Trophoblast cell (in vitro differentiated cells and primary cell): Measurements from ENCODE around the gene ANO8.

ENCODE experiments used
- DNase-seq, 2 donors: peaks; one replicate each; pipeline ENCODE4 v3.0.0-alpha.2; 2016
- H2AFZ ChIP-seq: 2 replicates; pipeline ENCODE4 v1.6.1; 2013; ENCODE audit warnings: low read length, moderate library complexity, mild to moderate bottlenecking; ENCODE audit not compliant: insufficient read depth, poor library complexity
- H2AK5ac ChIP-seq: 2 replicates; pipeline ENCODE4 v1.6.1; 2013; ENCODE audit warnings: mild to moderate bottlenecking, low read length
- H2BK120ac ChIP-seq: 2 replicates; pipeline ENCODE4 v1.6.1; 2013; ENCODE audit warnings: low read length, mild to moderate bottlenecking, moderate library complexity; ENCODE audit not compliant: insufficient read depth, poor library complexity
- H2BK12ac ChIP-seq: 2 replicates; pipeline ENCODE4 v1.6.1; 2013; ENCODE audit warnings: mild to moderate bottlenecking, low read length, moderate library complexity
- H2BK5ac ChIP-seq: 2 replicates; pipeline ENCODE4 v1.6.1; 2013; ENCODE audit warnings: low read length, low read depth, moderate library complexity, mild to moderate bottlenecking; ENCODE audit not compliant: poor library complexity
- H3K14ac ChIP-seq: 2 replicates; pipeline ENCODE4 v1.6.1; 2013; ENCODE audit warnings: mild to moderate bottlenecking, low read length
- H3K18ac ChIP-seq: 2 replicates; pipeline ENCODE4 v1.6.1; 2013; ENCODE audit warnings: mild to moderate bottlenecking, low read length
- H3K23ac ChIP-seq: 2 replicates; pipeline ENCODE4 v1.6.1; 2013; ENCODE audit warnings: low read length
- H3K27ac ChIP-seq: 2 replicates; pipeline ENCODE4 v1.5.1; 2013; ENCODE audit warnings: low read depth, mild to moderate bottlenecking, inconsistent platforms, low read length, moderate library complexity
- H3K27me3 ChIP-seq: 2 replicates; pipeline ENCODE4 v1.6.1; 2013; ENCODE audit warnings: inconsistent platforms, mild to moderate bottlenecking, low read length, moderate library complexity; ENCODE audit not compliant: insufficient read depth
- H3K36me3 ChIP-seq, 2 experiments: 1 replicate in 1 of 2; 2 replicates in 1 of 2; pipeline ENCODE4 v1.6.1; 2013; ENCODE audit warnings: low read length in 2 of 2, mild to moderate bottlenecking in 2 of 2, moderate library complexity in 1 of 2; ENCODE audit not compliant: insufficient read depth in 2 of 2, control insufficient read depth in 1 of 2
- H3K4ac ChIP-seq: 2 replicates; pipeline ENCODE4 v1.6.1; 2013; ENCODE audit warnings: low read depth, mild to moderate bottlenecking, low read length, moderate library complexity
- H3K4me1 ChIP-seq, 2 experiments: 1 replicate in 1 of 2; 2 replicates in 1 of 2; pipeline ENCODE4 v1.6.1; 2013; ENCODE audit warnings: low read length in 2 of 2, mild to moderate bottlenecking in 2 of 2, moderate library complexity in 1 of 2; ENCODE audit not compliant: insufficient read depth in 2 of 2, control insufficient read depth in 1 of 2
- H3K4me2 ChIP-seq: 2 replicates; pipeline ENCODE4 v1.6.1; 2013; ENCODE audit warnings: inconsistent platforms, mild to moderate bottlenecking, low read length, moderate library complexity
- H3K4me3 ChIP-seq: 2 replicates; pipeline ENCODE4 v1.5.1; 2013; ENCODE audit warnings: mild to moderate bottlenecking, low read depth, low read length, inconsistent platforms
- H3K79me1 ChIP-seq: one replicate; pipeline ENCODE4 v1.6.1; 2013; ENCODE audit warnings: low read length
- H3K79me2 ChIP-seq: 2 replicates; pipeline ENCODE4 v1.6.1; 2013; ENCODE audit warnings: low read length, mild to moderate bottlenecking; ENCODE audit not compliant: control insufficient read depth, insufficient read depth, poor library complexity
- H3K9ac ChIP-seq: 2 replicates; pipeline ENCODE4 v1.6.1; 2013; ENCODE audit warnings: mild to moderate bottlenecking, low read length
- H3K9me3 ChIP-seq: 2 replicates; pipeline ENCODE4 v1.6.1; 2013; ENCODE audit warnings: low read depth, mild to moderate bottlenecking, control low read depth, inconsistent platforms, low read length; ENCODE audit not compliant: insufficient read depth
- H4K12ac ChIP-seq: 2 replicates; pipeline ENCODE4 v1.6.1; 2013; ENCODE audit warnings: low read depth, mild to moderate bottlenecking, low read length, moderate library complexity
- H4K8ac ChIP-seq: 2 replicates; pipeline ENCODE4 v1.6.1; 2013; ENCODE audit warnings: low read depth, mild to moderate bottlenecking, low read length, moderate library complexity
- H4K91ac ChIP-seq: one replicate; pipeline ENCODE4 v1.6.1; 2013; ENCODE audit warnings: low read depth, mild to moderate bottlenecking, low read length, moderate library complexity
- WGBS: extraction: QIAGEN DNeasy Blood & Tissue Kit; methylation state at CpG from one replicate; pipeline ENCODE4 v1.1.7; 2013; ENCODE audit warnings: missing lambda C conversion rate; ENCODE audit not compliant: insufficient read length, insufficient coverage; ENCODE audit errors: extremely low coverage; 5-methylcytosine and 5-hydroxymethylcytosine counted together

Gene ANO8

DNA sequence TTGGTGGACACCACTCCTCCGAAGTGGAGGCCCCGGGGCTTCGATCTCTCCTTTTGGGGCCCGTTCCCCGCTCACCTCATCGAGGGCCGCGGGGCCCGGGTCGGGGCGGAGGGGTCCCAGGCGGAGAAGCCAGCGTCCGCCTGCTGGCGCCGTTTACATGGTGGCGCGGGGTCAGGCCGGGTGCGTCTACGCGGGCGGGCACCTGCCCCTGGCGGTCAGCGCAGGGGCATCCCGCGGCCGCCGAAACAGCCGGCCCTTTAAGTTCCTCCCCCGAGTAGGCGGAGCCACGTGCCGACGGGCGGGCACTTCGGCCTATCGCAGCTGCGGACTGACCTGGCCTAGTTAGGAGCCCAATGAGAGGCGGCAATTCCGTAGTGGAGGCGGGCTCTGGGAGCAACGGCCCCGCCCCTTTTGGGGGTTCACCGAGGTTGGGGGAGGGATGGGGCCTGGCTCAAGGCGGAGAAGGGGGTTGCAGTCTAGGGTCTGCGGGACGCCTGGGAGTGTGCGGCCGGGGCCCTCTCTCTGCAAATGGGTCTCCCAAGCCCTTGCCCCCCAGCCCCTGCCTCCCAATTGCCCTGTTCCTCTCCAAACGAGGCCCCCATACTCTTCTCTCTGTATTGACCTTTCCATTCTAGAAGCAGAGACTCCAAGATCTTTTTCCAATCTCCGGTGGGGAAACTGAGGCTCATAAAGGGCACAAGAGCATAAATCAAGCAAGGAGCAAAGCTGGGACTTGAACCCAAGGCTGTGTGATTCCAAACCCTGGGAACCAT, 31.3 kb downstream of the ANO8 start, which contains the start of gene ABHD8:
TSS of gene ABHD8 (minus strand) at position 259 of the 773 bp plus-strand sequence. CDS start 1,809 bp downstream, outside the sequence.
- Histone ChIP-seq H2BK5ac (peak within 1 kb of the TSS; percentile 68), H4K91ac (peak within 1 kb of the TSS; percentile 93), H3K9ac (peak within 1 kb of the TSS; percentile 77), H3K27me3 (no peaks in the 10 kb centered on the region), H4K12ac (peak within 1 kb of the TSS; percentile 90), H3K14ac (peak within 1 kb of the TSS; percentile 87), H2AFZ (peak within 1 kb of the TSS; percentile 74), H3K4me1 (peaks cover 23 to 32% of the 10 kb centered on the region in 2 experiments), H2AK5ac (peak within 1 kb of the TSS; percentile 73), H3K79me2 (peaks cover 11% of the 10 kb centered on the region), H3K18ac (peak within 1 kb of the TSS; percentile 73), H3K4me3 (peak within 1 kb of the TSS; percentile 71), H2BK12ac (peak within 1 kb of the TSS; percentile 64), H3K36me3 (peaks cover 11 to 16% of the 10 kb centered on the region in 2 experiments), H3K79me1 (peaks cover 24% of the 10 kb centered on the region), H2BK120ac (peak within 1 kb of the TSS; percentile 67), H4K8ac (peak within 1 kb of the TSS; percentile 92), H3K27ac (peak within 1 kb of the TSS; percentile 42), H3K23ac (no peak within 1 kb of the TSS), H3K4ac (peak within 1 kb of the TSS; percentile 85), H3K4me2 (peak within 1 kb of the TSS; percentile 95), H3K9me3 (no peaks in the 10 kb centered on the region)
- WGBS: no CpG with 5 or more reads among the region's 52 CpGs
- peak; percentile 97 to 98 for DNase-seq

DNA sequence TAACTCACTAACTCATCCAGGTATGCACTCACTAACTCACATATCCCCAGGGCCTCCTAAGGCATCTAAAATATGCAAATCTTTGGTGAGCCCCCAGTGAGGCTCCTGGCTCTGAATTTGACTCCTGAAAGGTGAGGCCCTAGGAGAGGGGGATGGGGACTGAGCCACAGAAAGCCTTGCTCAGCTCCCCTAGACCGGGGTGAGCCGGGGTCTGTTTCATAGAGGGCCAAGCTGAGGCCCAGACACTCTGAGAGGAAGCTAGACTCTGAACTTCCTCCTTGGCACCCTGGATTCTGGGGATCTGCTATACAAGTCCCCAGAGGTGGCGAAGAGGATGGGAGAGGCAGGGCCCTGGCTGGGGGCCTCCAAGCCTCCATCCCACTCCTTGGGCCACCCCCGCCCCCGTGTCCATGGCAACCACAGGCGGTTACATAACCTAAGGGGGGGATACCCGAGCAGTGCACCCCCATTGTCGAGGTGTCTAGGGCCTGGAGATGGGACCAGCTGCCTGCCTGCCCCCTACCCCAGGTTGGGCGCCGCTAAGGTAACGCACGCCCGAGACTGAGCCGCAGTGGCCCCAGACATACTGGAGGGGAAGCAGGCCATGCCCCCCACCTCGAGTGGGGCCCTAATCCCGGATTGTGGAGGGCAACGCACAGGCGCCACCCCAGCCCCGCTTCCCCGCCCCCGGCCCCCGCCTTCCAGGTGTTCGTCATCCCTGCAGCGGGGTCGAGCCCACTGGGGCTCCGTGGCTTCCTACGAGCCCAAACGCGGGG, 32.1 kb downstream of the ANO8 start:
- H3K4me2 ChIP-seq: peak overlapping the region; percentile 95
- peak overlapping the region; percentile 90 for H4K12ac ChIP-seq
- peak overlapping the region; percentile 92 for H4K8ac ChIP-seq
- peak overlapping the region; percentile 77 for H3K9ac ChIP-seq
- peaks cover 11% of the 10 kb centered on the region for H3K79me2 ChIP-seq
- H3K9me3 ChIP-seq: no peaks in the 10 kb centered on the region
- H3K23ac ChIP-seq: no peak overlapping the region
- H3K4me1 ChIP-seq: peaks cover 19 to 27% of the 10 kb centered on the region in 2 experiments
- peak overlapping the region; percentile 42 for H3K27ac ChIP-seq
- H2AFZ ChIP-seq: peak overlapping the region; percentile 74
- H3K18ac ChIP-seq: peak overlapping the region; percentile 73
- peak overlapping the region; percentile 85 for H3K4ac ChIP-seq
- peaks cover 11 to 18% of the 10 kb centered on the region in 2 experiments for H3K36me3 ChIP-seq
- no peaks in the 10 kb centered on the region for H3K27me3 ChIP-seq
- peak overlapping the region; percentile 87 for H3K14ac ChIP-seq
- peak overlapping the region; percentile 93 for H4K91ac ChIP-seq
- peak overlapping the region; percentile 71 for H3K4me3 ChIP-seq
- H2BK12ac ChIP-seq: peak overlapping the region; percentile 64
- DNase-seq: peak; percentile 65 to 81
- peak overlapping the region; percentile 73 for H2AK5ac ChIP-seq
- no CpG with 5 or more reads among the region's 29 CpGs for WGBS
- peaks cover 24% of the 10 kb centered on the region for H3K79me1 ChIP-seq
- H2BK5ac ChIP-seq: peak overlapping the region; percentile 68
- H2BK120ac ChIP-seq: peak overlapping the region; percentile 67

DNA sequence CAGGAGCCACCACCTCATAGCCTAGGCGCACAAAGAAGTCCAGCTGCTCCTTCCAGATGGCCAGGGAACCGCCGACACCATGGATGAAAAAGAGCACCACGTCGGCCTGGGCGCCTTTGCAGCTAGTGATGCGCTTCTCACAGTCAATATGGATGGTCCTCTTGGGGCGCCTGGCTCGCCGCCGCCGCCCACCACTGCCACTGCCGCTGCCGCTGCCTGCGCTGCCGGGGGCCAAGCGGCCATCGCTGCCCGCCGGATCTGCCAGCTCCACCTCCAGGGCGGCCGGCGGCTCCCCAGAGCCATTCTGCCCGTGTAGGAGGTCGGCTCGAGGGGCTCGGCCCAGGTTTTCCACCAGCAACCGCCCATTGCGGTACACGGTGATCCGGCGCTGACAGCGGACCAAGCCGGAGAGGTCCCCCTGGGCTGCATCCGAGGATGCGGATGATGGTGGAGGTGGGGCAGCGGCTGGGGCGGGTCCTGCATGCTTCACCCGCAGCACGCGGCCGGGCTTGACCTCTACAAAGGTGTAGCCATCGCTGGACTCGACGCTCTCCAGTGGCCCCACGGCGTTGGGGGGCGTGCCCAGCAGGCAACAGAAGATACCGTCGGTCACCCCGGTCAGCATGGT, 33.5 kb downstream of the ANO8 start:
- no peak overlapping the region for H3K4me2 ChIP-seq

DNA sequence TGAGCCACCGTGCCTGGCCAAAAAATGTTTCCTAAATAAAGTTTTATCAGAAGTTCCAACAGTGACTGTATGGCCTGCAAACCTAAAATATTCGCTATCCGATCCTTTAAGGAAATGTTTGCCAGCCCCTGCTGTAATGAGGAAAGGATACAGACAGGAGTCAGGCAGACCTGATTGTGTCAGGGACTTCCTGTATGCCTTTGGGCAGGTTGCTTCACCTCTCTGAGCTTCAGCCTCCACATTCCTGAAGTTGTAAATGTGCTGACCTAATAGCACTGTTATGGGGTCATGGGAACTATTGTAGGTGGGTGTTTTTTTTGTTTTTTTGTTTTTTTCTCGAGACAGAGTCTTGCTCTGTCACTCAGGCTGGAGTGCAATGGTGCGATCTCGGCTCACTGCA, 37.7 kb downstream of the ANO8 start:
- Histone ChIP-seq H3K27ac (no peak overlapping the region), H2BK12ac (no peak overlapping the region), H2AK5ac (no peak overlapping the region), H3K9ac (no peak overlapping the region), H3K23ac (no peak overlapping the region), H3K4ac (no peak overlapping the region), H3K27me3 (no peaks in the 10 kb centered on the region), H2BK5ac (no peak overlapping the region), H3K4me3 (no peak overlapping the region), H3K36me3 (peaks cover 21 to 27% of the 10 kb centered on the region in 2 experiments), H4K8ac (no peak overlapping the region), H3K4me2 (no peak overlapping the region), H3K79me2 (no peaks in the 10 kb centered on the region), H3K18ac (no peak overlapping the region), H3K4me1 (peaks cover 4 to 11% of the 10 kb centered on the region in 2 experiments), H4K91ac (no peak overlapping the region), H3K9me3 (peaks cover 4% of the 10 kb centered on the region), H3K14ac (no peak overlapping the region), H2BK120ac (no peak overlapping the region), H3K79me1 (peaks cover 10% of the 10 kb centered on the region), H2AFZ (no peak overlapping the region), H4K12ac (no peak overlapping the region)
- DNase-seq: peak; percentile 92 to 94
- no CpG with 5 or more reads among the region's 6 CpGs for WGBS

More for the DNA sequence above, 33.5 kb downstream of the ANO8 start:
- no peaks in the 10 kb centered on the region for H3K9me3 ChIP-seq
- H3K23ac ChIP-seq: no peak overlapping the region
- no peak overlapping the region for H2BK5ac ChIP-seq
- peak overlapping the region; percentile 21 for H3K4me3 ChIP-seq
- H2AK5ac ChIP-seq: no peak overlapping the region
- no peak overlapping the region for H3K14ac ChIP-seq
- no peak overlapping the region for H4K12ac ChIP-seq
- peaks cover 23% of the 10 kb centered on the region for H3K79me1 ChIP-seq
- H3K4me1 ChIP-seq: peaks cover 16 to 28% of the 10 kb centered on the region in 2 experiments
- H3K27me3 ChIP-seq: no peaks in the 10 kb centered on the region
- H2BK12ac ChIP-seq: no peak overlapping the region
- WGBS: no CpG with 5 or more reads among the region's 51 CpGs
- no peak for DNase-seq
- H4K91ac ChIP-seq: no peak overlapping the region
- no peak overlapping the region for H2AFZ ChIP-seq
- H2BK120ac ChIP-seq: no peak overlapping the region
- peaks cover 11 to 18% of the 10 kb centered on the region in 2 experiments for H3K36me3 ChIP-seq
- no peak overlapping the region for H3K4ac ChIP-seq
- H3K18ac ChIP-seq: no peak overlapping the region
- no peak overlapping the region for H3K9ac ChIP-seq
- H3K79me2 ChIP-seq: peaks cover 8% of the 10 kb centered on the region
- no peak overlapping the region for H4K8ac ChIP-seq
- H3K27ac ChIP-seq: no peak overlapping the region
